ENCODE results near the gene SCGB3A2.

Gene SCGB3A2

DNA sequence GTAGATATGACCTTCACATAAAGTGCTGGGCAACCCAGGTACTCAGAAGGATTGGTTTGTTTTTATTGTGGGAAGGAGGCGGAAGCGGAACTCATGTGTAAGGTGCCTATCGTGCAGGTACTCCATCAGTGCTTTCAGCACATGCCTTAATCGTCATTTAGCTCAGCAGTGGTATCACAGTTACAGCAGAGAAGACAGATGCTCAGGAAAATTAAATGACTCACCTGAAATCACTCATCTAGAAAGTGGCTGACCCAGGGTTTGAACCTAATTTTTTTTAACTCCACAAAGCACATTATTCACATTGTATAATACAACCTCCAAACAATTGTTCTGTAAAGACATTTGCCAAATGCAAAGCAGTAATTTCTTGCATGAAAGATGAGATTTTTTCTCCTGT is 25.6 kb downstream of the SCGB3A2 start:
- no peak for DNase-seq (ENCODE audit: low read depth in 1 of 2, low spot score in 1 of 2)

DNA sequence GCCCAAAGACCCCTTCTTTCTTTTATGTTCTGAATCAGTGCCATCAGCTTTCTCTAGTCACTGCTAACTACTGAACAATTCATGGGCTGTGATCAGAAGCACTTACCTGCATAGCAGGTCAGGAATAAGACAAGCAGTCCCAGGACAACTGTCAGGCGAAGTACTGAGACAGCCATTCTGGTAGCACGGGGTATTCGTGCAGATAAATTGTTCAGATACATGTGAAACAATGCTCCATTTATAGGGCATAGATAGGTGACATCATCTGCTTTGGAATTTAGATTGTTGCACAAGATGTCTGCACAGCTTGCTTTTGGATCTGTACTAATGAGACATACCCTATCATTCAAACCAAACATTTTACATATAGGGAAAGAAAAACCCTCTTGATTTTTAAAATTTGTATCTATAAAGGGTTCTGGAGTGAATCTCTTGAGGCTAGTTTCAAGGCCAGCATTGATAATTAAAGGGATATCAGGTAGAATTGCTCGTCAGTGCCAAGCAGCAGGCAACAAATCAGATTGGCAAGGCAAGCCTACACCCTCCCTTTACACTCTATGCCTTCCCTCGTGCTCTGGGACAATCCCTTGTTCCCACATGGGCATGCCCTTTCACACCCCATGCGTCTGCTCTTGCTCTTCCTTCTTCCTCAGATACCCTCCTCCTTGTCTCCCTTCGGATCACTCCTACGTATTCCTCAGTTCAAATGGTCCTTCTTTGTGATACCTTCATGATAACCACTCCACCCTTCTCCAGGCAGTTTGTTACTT is 28.0 kb downstream of the SCGB3A2 start, which contains the start of gene C5orf46:
Gene C5orf46 (minus strand): TSS at position 213 of the 770 bp plus-strand sequence. CDS start 37 bp downstream, at position 176.
- no peak for DNase-seq (ENCODE audit: low read depth in 1 of 2, low spot score in 1 of 2)

- DNase-seq (ENCODE audit: low read depth in 1 of 2, low spot score in 1 of 2) = no peak
Measured at GRCh38 chr5:147911427-147911826, 32.9 kb downstream of the SCGB3A2 start.

DNA sequence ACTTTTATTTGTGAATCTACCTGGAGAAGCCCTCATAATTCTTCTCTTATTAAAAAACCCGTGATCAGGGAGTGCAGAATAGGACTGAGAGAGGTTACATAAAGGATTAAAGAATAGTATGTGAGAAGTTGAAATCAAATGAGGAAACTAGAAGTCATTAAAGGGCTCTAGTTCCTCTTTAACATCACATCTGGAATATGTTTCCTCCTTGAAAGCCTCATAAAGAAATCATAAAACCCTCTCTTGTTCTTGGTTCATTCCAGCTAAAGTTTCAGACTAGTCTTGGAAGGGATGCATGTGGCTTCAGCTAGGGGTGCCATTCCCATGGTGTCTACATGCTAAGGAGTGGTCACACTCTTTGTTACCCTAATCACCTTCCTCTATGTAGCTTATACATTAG is 33.5 kb downstream of the SCGB3A2 start:
- DNase-seq (ENCODE audit: low read depth in 1 of 2, low spot score in 1 of 2) = no peak

DNA sequence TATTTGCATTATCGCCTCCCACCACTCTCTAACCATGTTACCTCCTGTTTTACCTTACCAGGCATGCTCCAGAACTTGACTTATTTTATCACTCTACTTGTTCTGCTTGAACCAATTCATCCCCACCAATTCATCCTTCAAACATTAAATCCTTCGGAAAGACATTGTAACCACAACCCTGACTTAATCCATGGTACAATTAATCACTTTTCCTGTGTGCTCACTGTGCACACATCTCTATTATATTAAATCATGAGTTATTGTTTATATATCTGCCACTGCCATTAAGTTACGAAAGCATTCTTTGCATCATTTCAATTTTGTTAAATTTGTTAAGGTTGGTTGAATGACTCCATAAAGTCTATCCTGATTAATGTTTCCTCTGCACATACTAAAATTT is 35.3 kb downstream of the SCGB3A2 start:
- no peak for DNase-seq (ENCODE audit: low read depth in 1 of 2, low spot score in 1 of 2)

- no peak for DNase-seq (ENCODE audit: low read depth in 1 of 2, low spot score in 1 of 2)
Measured at GRCh38 chr5:147918101-147918685, 39.7 kb downstream of the SCGB3A2 start.

DNA sequence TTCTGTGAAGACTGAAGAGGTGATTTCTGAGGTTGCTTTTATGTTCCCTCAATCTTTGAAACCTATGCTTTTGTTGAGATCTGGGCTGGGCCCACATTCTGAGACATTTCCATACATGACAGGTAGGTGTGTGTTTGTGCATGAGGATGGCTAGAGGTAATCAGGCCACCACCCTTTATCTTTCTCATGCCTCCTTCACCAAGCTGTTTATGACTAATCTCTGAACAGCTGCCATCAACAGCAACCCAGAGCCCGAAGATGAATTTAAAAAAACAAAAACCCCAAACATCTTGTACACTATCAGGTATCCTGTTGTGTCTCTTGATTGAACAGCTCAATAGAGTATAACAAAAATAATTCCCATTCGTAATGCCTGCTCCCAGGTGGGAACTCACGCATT is 40.4 kb downstream of the SCGB3A2 start:
- DNase-seq (ENCODE audit: low read depth in 1 of 2, low spot score in 1 of 2) = no peak

- DNase-seq (ENCODE audit: low read depth in 1 of 2, low spot score in 1 of 2) = no peak
Measured at GRCh38 chr5:147920420-147921030, 42.0 kb downstream of the SCGB3A2 start.

GRCh38 chr5:147921136-147921535 is 42.6 kb downstream of the SCGB3A2 start:
- DNase-seq (ENCODE audit: low read depth in 1 of 2, low spot score in 1 of 2) = no peak

- DNase-seq (ENCODE audit: low read depth in 1 of 2, low spot score in 1 of 2) = no peak
Measured at GRCh38 chr5:147925020-147925419, 46.5 kb downstream of the SCGB3A2 start.

DNA sequence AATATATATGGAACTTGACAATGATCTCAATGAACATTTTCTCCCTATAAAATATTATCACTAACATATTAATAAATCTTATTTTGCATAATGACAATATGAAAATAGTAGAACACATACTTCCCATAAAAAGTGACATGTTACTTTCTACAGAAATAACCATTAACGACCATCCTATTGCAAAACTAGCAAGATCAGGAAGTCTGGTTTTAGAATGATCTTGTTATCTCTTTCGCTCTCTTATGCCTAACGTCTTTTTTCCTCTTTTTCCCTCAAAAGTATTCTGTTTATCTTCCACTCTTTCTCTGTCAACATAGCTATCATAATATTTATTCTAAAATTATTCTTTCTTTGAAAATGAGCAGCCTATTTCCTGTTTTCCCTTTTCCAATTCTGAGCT is 49.4 kb downstream of the SCGB3A2 start:
- DNase-seq (ENCODE audit: low read depth in 1 of 2, low spot score in 1 of 2) = no peak

DNA sequence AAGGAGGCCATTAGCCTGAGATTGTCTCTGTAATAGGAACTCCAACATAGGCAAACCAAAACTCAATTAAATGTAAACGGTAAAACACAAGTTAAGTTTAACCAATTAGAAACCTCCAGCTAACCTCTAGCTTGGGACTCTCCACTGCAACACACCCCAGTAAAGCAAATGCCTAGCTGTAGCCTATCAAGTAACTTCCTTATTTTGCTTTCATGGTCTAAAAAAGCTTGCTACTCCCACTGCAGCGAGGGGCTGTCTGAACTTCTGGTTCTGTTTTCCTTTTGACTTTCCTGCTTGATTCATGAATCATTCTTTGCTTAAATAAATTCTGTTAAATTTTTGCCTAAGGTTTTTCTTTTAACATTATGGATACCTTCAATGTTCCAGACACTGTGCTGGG is 52.3 kb downstream of the SCGB3A2 start:
- no peak for DNase-seq (ENCODE audit: low read depth in 1 of 2, low spot score in 1 of 2)

Measured in activated CD4-positive, alpha-beta T cell treated with anti-CD3 and anti-CD28 coated beads, Interleukin-2, amount 50 U/mL, for 24 hours (primary cell).